ENCODE measurements around the gene TUNAR.

GRCh38 chr14:95855606-95856005, 21.0 kb upstream of the TUNAR start:
- TF ChIP-seq MXI1 (conservative IDR thresholded peaks at IDR 0.05; ENCODE audit: poor library complexity, severe bottlenecking), result no peak
- TF ChIP-seq, protein P1, sequence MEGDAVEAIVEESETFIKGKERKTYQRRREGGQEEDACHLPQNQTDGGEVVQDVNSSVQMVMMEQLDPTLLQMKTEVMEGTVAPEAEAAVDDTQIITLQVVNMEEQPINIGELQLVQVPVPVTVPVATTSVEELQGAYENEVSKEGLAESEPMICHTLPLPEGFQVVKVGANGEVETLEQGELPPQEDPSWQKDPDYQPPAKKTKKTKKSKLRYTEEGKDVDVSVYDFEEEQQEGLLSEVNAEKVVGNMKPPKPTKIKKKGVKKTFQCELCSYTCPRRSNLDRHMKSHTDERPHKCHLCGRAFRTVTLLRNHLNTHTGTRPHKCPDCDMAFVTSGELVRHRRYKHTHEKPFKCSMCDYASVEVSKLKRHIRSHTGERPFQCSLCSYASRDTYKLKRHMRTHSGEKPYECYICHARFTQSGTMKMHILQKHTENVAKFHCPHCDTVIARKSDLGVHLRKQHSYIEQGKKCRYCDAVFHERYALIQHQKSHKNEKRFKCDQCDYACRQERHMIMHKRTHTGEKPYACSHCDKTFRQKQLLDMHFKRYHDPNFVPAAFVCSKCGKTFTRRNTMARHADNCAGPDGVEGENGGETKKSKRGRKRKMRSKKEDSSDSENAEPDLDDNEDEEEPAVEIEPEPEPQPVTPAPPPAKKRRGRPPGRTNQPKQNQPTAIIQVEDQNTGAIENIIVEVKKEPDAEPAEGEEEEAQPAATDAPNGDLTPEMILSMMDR (IDR thresholded peaks at IDR 0.05; ENCODE audit: poor library complexity, severe bottlenecking), result no peak
